ENCODE results near the gene VPS13D.

VPS13D gene

GRCh38 chr1:12229835-12230548 lies at the start of gene VPS13D:
Gene VPS13D (plus strand): TSS chr1:12230030. CDS start chr1:12234267, 4,237 bp downstream.
- DNase-seq, result peak; percentile 91

- DNase-seq, result no peak
These were observed 49.5 kb upstream of the VPS13D start for GRCh38 chr1:12180315-12180714.

GRCh38 chr1:12180903-12181302 lies 48.9 kb upstream of the VPS13D start:
- DNase-seq, result no peak

GRCh38 chr1:12181568-12181967 lies 48.3 kb upstream of the VPS13D start:
- no peak for DNase-seq

- no peak for DNase-seq
These were observed 47.3 kb upstream of the VPS13D start for GRCh38 chr1:12182410-12182984.

GRCh38 chr1:12183095-12183794 lies 46.6 kb upstream of the VPS13D start:
- no peak for DNase-seq

- DNase-seq, result no peak
These were observed 45.7 kb upstream of the VPS13D start for GRCh38 chr1:12184008-12184681.

GRCh38 chr1:12185036-12185917 lies 44.6 kb upstream of the VPS13D start:
- no peak for DNase-seq

GRCh38 chr1:12185918-12186678 lies 43.7 kb upstream of the VPS13D start:
- DNase-seq, result no peak

GRCh38 chr1:12186679-12186985 lies 43.2 kb upstream of the VPS13D start:
- no peak for DNase-seq

- DNase-seq, result no peak
These were observed 41.7 kb upstream of the VPS13D start for GRCh38 chr1:12188115-12188514.

- no peak for DNase-seq
These were observed 41.0 kb upstream of the VPS13D start for GRCh38 chr1:12188657-12189327.

GRCh38 chr1:12189328-12189682 lies 40.5 kb upstream of the VPS13D start:
- no peak for DNase-seq

GRCh38 chr1:12191242-12192032 lies 38.4 kb upstream of the VPS13D start:
- no peak for DNase-seq

GRCh38 chr1:12194666-12195216 lies 35.1 kb upstream of the VPS13D start:
- DNase-seq, result no peak

GRCh38 chr1:12195416-12195815 lies 34.4 kb upstream of the VPS13D start:
- no peak for DNase-seq

- DNase-seq, result no peak
These were observed 33.0 kb upstream of the VPS13D start for GRCh38 chr1:12196641-12197482.

- no peak for DNase-seq
These were observed 32.3 kb upstream of the VPS13D start for GRCh38 chr1:12197483-12197880.

- no peak for DNase-seq
These were observed 29.6 kb upstream of the VPS13D start for GRCh38 chr1:12200208-12200607.
